Vagina (tissue), 2 donors: ENCODE results near the gene CWC22.

Source experiments
- POLR2A ChIP-seq, 2 donors: fragments of 450-650 bp; IDR thresholded peaks; one replicate each; pipeline ENCODE4 v1.6.1; 2017; ENCODE audit warnings: antibody characterized with exemption in 2 of 2, mild to moderate bottlenecking in 2 of 2, moderate library complexity in 2 of 2
- TF ChIP-seq, protein P1 (sequence below), 3 experiments: fragments of 450-650 bp in 2 of 3; fragments of 200-600 bp in 1 of 3; sonication (generic) in 1 of 3; IDR thresholded peaks; one replicate each; pipeline ENCODE4 v1.5.1; 2017 to 2019; ENCODE audit warnings: antibody characterized with exemption in 3 of 3, mild to moderate bottlenecking in 2 of 3, moderate library complexity in 2 of 3

DNA sequence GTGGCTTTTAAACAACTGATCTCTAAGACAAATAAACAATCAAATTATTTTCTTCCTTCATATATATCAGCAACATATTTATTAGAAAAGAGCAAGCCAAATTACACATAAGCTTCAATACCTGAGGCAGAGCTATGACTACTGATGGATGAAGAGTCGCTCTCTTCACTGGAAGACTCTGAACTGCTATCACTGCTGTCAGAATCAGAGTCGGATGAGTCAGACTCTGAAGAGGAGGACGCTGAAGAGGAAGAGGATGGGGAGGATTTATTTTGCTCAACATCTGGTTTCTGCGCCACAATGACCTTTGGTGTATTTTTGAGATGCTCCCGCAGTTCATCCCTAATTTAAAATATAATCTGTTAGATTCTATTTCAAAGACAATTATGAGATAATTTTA lies 56.7 kb downstream of the CWC22 start:
- TF ChIP-seq, protein P1, sequence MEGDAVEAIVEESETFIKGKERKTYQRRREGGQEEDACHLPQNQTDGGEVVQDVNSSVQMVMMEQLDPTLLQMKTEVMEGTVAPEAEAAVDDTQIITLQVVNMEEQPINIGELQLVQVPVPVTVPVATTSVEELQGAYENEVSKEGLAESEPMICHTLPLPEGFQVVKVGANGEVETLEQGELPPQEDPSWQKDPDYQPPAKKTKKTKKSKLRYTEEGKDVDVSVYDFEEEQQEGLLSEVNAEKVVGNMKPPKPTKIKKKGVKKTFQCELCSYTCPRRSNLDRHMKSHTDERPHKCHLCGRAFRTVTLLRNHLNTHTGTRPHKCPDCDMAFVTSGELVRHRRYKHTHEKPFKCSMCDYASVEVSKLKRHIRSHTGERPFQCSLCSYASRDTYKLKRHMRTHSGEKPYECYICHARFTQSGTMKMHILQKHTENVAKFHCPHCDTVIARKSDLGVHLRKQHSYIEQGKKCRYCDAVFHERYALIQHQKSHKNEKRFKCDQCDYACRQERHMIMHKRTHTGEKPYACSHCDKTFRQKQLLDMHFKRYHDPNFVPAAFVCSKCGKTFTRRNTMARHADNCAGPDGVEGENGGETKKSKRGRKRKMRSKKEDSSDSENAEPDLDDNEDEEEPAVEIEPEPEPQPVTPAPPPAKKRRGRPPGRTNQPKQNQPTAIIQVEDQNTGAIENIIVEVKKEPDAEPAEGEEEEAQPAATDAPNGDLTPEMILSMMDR (IDR thresholded peaks at IDR 0.05): no peak
- no peak for TF ChIP-seq POLR2A (IDR thresholded peaks at IDR 0.05)
